ENCODE measurements around the gene COMMD8. TPM values are rescaled to one million over a fixed set of nuclear protein-coding genes. Genes with fewer than 3 reads are reported as not detected.
A peak's percentile ranks its signal among the peaks of the same experiment; 100 is the strongest.

COMMD8 gene
- 17.6 and 24.0 TPM in 2 replicates for polyA plus RNA-seq (2011; rRNA removed)
- 5.1 TPM in 2 replicates for polyA plus RNA-seq (2012; cell fraction: cytosol; rRNA removed)
- 1.4 and 1.6 TPM in 2 replicates for polyA plus RNA-seq (2012; cell fraction: nucleus; rRNA removed)
- 17.1 to 21.6 TPM (median 19.1 TPM) in 3 replicates for polyA plus RNA-seq (2017; fragmentation: RNase III; extraction: RNeasy Plus Mini Kit Qiagen cat#74134 plus additional on column Dnase treatment)
- polyA minus RNA-seq (2011; rRNA and poly(A)+ RNA removed), result 1.5 and 2.0 TPM in 2 replicates

DNA sequence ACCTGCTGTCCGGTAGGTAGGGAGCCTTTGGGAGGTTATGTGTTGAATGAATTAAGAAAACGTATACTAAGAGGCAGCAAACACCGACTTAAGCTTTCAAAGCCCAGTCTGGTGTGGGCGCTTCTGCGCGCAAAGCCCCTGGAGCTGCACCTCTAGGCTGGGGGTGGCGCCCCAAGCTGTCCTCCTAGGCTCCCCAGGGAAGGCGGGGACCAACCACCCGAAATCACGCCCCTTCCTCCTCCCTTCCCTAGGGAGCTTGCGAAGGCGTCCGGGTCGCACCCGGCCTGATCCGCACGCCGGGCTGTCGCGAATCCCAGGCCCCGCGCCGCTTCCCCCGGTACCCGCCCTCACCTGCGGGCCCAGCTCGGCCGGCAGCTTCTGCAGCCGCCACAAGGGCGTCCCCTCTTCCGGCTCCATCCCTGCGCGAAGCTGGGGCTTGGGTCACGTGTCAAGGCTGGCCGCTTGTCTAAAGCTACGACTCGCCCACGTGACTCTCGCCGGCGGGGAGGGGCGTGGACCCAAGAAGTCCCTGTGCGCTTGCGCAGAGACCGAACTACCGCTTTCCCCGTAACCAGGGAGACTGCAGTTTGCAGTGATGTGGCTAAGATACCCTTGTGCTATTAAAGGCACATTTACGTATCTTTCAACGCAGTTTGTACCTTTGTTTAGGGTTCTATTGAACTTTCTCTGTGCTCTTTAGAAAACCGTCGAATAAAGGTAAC lies at the start of gene COMMD8:
COMMD8 (minus strand) TSS at position 468 of the 722 bp plus-strand sequence; CDS start at position 417, 51 bp downstream.
- WGBS (ENCODE audit: missing lambda C conversion rate), result 3% methylated on average over 18 of the region's 51 CpGs
- FAIRE-seq, result no peak
- ATAC-seq, result peak; percentile 97 to 98
- TF ChIP-seq HOXA7 (CRISPR knock-in tag; IDR thresholded peaks at IDR 0.05), result no peak
- TF ChIP-seq CHD4 (IDR thresholded peaks at IDR 0.05; ENCODE audit: borderline replicate concordance), result no peak
- TF ChIP-seq NR3C1 (IDR thresholded peaks at IDR 0.05), result no peak
- TF ChIP-seq, protein P1, sequence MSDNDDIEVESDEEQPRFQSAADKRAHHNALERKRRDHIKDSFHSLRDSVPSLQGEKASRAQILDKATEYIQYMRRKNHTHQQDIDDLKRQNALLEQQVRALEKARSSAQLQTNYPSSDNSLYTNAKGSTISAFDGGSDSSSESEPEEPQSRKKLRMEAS (IDR thresholded peaks at IDR 0.05), result peak; percentile 76
- TF ChIP-seq, protein P2, sequence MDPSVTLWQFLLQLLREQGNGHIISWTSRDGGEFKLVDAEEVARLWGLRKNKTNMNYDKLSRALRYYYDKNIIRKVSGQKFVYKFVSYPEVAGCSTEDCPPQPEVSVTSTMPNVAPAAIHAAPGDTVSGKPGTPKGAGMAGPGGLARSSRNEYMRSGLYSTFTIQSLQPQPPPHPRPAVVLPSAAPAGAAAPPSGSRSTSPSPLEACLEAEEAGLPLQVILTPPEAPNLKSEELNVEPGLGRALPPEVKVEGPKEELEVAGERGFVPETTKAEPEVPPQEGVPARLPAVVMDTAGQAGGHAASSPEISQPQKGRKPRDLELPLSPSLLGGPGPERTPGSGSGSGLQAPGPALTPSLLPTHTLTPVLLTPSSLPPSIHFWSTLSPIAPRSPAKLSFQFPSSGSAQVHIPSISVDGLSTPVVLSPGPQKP (IDR thresholded peaks at IDR 0.05; ENCODE audit: low read depth, low read length), result no peak
- TF ChIP-seq HEYL (CRISPR knock-in tag; IDR thresholded peaks at IDR 0.05), result no peak
- TF ChIP-seq CBX2 (IDR thresholded peaks at IDR 0.05; ENCODE audit: borderline replicate concordance, low read depth), result no peak
- no peak for TF ChIP-seq RARB (CRISPR knock-in tag; IDR thresholded peaks at IDR 0.05)
- TF ChIP-seq RAD21 (conservative IDR thresholded peaks at IDR 0.05 in 1 of 2, IDR thresholded peaks at IDR 0.05 in 1 of 2), result no peak
- TF ChIP-seq, protein P3, sequence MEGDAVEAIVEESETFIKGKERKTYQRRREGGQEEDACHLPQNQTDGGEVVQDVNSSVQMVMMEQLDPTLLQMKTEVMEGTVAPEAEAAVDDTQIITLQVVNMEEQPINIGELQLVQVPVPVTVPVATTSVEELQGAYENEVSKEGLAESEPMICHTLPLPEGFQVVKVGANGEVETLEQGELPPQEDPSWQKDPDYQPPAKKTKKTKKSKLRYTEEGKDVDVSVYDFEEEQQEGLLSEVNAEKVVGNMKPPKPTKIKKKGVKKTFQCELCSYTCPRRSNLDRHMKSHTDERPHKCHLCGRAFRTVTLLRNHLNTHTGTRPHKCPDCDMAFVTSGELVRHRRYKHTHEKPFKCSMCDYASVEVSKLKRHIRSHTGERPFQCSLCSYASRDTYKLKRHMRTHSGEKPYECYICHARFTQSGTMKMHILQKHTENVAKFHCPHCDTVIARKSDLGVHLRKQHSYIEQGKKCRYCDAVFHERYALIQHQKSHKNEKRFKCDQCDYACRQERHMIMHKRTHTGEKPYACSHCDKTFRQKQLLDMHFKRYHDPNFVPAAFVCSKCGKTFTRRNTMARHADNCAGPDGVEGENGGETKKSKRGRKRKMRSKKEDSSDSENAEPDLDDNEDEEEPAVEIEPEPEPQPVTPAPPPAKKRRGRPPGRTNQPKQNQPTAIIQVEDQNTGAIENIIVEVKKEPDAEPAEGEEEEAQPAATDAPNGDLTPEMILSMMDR (IDR thresholded peaks at IDR 0.05), result no peak
- TF ChIP-seq, protein P4, sequence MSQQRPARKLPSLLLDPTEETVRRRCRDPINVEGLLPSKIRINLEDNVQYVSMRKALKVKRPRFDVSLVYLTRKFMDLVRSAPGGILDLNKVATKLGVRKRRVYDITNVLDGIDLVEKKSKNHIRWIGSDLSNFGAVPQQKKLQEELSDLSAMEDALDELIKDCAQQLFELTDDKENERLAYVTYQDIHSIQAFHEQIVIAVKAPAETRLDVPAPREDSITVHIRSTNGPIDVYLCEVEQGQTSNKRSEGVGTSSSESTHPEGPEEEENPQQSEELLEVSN (IDR thresholded peaks at IDR 0.05; ENCODE audit: borderline replicate concordance, low read depth), result 0 out of 2 replicates have a peak, but pooled peaks have one; percentile 44
- TF ChIP-seq JUN (IDR thresholded peaks at IDR 0.05), result peak in 1 of 2 experiments; percentile 60; a peak in 3 of 5 replicates
- TF ChIP-seq POLR2AphosphoS2 (conservative IDR thresholded peaks at IDR 0.05; ENCODE audit: low read length), result no peak
- no peak for TF ChIP-seq BHLHE40 (IDR thresholded peaks at IDR 0.05; ENCODE audit: low read depth, low read length)
- TF ChIP-seq RNF2 (IDR thresholded peaks at IDR 0.05; ENCODE audit: borderline replicate concordance, low read depth), result no peak
- TF ChIP-seq EHMT2 (IDR thresholded peaks at IDR 0.05; ENCODE audit: low read depth), result no peak
- TF ChIP-seq MAZ (IDR thresholded peaks at IDR 0.05; ENCODE audit: borderline replicate concordance, low read depth, low read length), result no peak
- peak; percentile 97 for TF ChIP-seq NPAS2 (CRISPR knock-in tag; IDR thresholded peaks at IDR 0.05; ENCODE audit: borderline replicate concordance)
- no peak for TF ChIP-seq ZNF302 (CRISPR knock-in tag; IDR thresholded peaks at IDR 0.05)
- no peak for TF ChIP-seq NFE2L2 (conservative IDR thresholded peaks at IDR 0.05; ENCODE audit: low read length)
- TF ChIP-seq, protein P5, sequence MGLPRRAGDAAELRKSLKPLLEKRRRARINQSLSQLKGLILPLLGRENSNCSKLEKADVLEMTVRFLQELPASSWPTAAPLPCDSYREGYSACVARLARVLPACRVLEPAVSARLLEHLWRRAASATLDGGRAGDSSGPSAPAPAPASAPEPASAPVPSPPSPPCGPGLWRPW (IDR thresholded peaks at IDR 0.05), result no peak
- no peak for TF ChIP-seq FOXS1 (CRISPR knock-in tag; IDR thresholded peaks at IDR 0.05)
- TF ChIP-seq ZFP36 (IDR thresholded peaks at IDR 0.05; ENCODE audit: borderline replicate concordance, partially characterized antibody), result no peak
- TF ChIP-seq POLR2A (IDR thresholded peaks at IDR 0.05; ENCODE audit: low read length), result peak; percentile 71
- no peak for TF ChIP-seq FOSB (CRISPR knock-in tag; IDR thresholded peaks at IDR 0.05)
- TF ChIP-seq PHF8 (IDR thresholded peaks at IDR 0.05; ENCODE audit: borderline replicate concordance, low read depth), result peak; percentile 53; the same call in 1 of the 2 replicates
- TF ChIP-seq, protein P6, sequence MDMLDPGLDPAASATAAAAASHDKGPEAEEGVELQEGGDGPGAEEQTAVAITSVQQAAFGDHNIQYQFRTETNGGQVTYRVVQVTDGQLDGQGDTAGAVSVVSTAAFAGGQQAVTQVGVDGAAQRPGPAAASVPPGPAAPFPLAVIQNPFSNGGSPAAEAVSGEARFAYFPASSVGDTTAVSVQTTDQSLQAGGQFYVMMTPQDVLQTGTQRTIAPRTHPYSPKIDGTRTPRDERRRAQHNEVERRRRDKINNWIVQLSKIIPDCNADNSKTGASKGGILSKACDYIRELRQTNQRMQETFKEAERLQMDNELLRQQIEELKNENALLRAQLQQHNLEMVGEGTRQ (IDR thresholded peaks at IDR 0.05), result peak; percentile 99
- no peak for TF ChIP-seq SREBF2 (IDR thresholded peaks at IDR 0.05)
- TF ChIP-seq ESRRA (IDR thresholded peaks at IDR 0.05; ENCODE audit: borderline replicate concordance, low read length), result no peak
- no peak for TF ChIP-seq GATA3 (IDR thresholded peaks at IDR 0.05; ENCODE audit: borderline replicate concordance)
- TF ChIP-seq, protein P7, sequence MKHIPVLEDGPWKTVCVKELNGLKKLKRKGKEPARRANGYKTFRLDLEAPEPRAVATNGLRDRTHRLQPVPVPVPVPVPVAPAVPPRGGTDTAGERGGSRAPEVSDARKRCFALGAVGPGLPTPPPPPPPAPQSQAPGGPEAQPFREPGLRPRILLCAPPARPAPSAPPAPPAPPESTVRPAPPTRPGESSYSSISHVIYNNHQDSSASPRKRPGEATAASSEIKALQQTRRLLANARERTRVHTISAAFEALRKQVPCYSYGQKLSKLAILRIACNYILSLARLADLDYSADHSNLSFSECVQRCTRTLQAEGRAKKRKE (CRISPR knock-in tag; IDR thresholded peaks at IDR 0.05; ENCODE audit: low read depth), result no peak
- no peak for TF ChIP-seq CHD2 (IDR thresholded peaks at IDR 0.05; ENCODE audit: low read length, partially characterized antibody)
- TF ChIP-seq KDM5A (IDR thresholded peaks at IDR 0.05), result no peak; the same call in 1 of the 2 replicates
- no peak for TF ChIP-seq CEBPB (IDR thresholded peaks at IDR 0.05)
- no peak for TF ChIP-seq EHF (CRISPR knock-in tag; IDR thresholded peaks at IDR 0.05)

More for the DNA sequence above, at the start of gene COMMD8:
- H3K9me3 ChIP-seq, result no peaks in the 10 kb centered on the region
- H3K4me1 ChIP-seq, result no peaks in the 10 kb centered on the region
- DNase-seq (ENCODE audit: low read depth in 1 of 2, low spot score in 1 of 2), result peak; percentile 77 to 92
- H3K27ac ChIP-seq, result peak within 1 kb of the TSS; percentile 94 to 97
- POLR2A ChIA-PET, result interaction anchor here (0.6 to 1.5 kb wide), 3 partner anchors 10 to 25 kb away, joined by 3 to 18 read pairs (median 3); partner anchors contain the start of gene ATP10D
- CTCF ChIA-PET, result interaction anchor here (0.8 to 1.4 kb wide), 6 partner anchors 20 to 453 kb away, joined by 3 to 6 read pairs (median 4); partner anchors contain the start of gene ATP10D
- peak within 1 kb of the TSS; percentile 64 for H3K4me3 ChIP-seq
- peak within 1 kb of the TSS; percentile 63 for H3K4me2 ChIP-seq

All from A549 (cell line).